Measurements from ENCODE around the gene ADGRV1.

The ADGRV1 gene

GRCh38 chr5:91179018-91179417, 620.4 kb downstream of the ADGRV1 start:
- DNase-seq = no peak

DNA sequence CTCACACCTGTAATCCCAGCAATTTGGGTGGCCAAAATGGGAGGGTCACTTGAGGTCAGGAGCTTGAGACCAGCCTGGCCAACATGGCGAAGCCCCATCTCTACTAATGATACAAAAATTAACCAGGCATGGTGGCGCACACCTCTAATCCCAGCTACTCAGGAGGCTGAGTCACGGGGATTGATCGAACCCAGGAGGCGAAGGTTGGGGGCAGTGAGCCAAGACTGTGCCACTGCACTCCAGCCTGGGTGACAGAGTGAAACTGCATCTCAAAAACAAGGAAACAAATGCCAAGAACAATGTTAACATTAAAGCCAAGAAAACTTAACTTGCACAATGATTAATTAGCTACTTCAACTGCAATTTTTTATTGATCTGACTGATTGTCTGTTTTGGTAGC, 621.9 kb downstream of the ADGRV1 start:
- no peak for DNase-seq

DNA sequence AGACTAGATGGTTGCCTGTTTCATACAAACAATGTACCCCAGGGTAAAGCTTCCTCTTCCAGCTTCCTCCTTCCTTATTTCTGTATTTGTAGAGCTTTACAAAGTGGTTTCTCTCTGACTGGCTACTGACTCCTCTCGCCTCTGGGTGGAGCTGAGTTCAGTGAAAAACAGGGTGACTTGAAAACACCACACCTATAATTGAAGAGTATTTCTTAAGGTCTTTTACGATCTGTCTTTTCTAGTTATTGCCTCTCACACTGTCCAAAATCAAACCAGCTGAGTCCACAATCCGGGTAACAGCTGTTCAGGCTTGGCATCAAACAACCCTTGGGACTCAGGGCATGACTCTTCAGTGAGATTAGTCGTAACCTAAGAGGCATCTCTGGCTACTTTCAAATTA, 624.2 kb downstream of the ADGRV1 start:
- no peak for DNase-seq

DNA sequence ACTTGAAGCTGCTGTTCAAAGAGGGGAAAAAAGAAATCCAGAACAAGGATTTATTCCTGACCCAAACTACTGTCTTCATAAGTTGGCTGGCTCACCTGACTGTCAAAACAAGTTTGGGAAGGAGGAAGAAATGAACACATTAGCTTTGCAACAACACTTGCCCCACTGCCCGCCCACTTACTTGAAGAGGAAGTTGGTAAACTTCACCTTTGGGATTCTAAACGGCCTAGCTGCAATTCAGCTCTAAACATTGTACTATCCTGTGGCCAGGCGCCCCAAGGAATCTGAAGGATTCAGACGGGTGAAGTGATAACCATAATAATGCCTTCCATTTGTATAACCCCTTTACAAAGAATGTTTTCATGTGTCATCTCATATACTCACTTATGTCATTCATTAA, 625.1 kb downstream of the ADGRV1 start:
- DNase-seq = no peak

- DNase-seq = no peak
These were observed 627.5 kb downstream of the ADGRV1 start for GRCh38 chr5:91186101-91186500.

DNA sequence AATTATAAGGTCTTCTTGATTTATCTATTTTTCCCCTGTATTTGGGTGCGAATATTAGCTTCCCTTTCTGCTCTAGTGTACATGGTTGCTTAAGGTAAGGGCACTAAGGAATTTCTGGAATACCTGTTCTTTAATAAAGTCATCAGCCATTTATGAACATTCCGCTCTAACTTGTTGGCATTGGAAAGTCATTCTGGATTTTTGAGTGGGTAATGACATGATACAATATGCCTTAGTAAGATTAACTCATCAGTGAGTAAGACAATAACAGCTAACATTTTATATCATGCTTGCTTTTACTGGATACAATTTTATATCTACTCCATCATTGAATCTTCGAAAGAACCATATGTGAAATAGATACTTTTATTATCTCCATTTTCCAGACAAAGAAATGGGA, 628.4 kb downstream of the ADGRV1 start:
- no peak for DNase-seq

DNA sequence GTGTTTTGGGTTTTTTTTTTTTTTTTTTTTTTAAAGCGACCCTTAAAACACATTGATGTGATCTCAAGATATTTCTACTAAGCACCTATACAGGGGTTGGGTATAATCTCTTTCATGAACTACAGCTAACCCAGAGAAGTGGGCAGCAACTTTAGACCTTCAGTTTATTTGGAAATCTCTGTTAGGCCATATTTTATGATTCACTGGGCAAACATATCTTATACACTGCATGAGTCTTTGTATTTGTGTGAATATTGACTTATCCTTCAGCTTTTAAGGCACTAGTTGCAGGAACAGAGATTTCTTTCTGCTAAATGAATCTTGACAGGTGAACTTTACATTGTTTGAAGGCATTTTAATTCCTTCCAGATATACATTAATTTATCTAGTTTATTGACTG, 630.2 kb downstream of the ADGRV1 start:
- no peak for DNase-seq

DNA sequence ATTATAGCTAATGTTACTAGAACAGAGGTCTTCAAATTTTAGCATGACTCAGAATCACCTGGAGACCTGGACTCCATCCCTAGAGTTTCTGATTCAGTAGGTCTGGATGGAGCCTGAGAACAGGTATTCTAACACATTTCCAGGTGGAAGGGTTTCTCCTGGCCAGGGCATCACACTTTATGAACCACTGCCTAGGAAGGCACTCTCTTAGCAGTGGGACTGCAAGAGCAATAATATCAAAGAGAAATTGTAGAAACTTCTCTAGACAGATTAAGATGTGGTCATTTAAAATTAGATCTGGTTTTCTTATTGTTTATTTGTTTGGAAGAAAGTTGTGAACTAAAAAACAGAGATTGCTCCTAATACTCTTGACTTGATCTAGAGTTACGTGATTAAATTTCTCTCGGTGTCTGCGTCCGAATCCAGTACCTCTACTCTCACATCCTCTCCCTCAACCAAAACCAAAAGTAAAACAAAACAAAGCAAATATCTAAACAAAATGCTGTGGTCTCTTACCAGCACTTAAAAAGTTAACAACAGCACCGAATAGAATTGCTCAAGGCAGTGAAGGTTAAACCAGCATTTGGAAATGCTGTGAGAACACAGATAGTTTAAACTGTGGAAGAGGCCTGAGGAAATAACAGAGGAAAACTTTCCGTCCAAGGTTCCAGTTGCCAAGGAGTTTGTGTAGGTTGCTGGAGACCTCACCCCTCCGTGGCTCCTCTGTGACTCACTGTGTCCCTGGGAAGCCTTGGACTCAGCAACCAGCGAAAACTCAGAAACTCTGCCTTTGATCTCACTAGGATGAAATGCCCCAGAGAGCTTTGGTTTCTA, 631.1 kb downstream of the ADGRV1 start:
- DNase-seq = no peak

DNA sequence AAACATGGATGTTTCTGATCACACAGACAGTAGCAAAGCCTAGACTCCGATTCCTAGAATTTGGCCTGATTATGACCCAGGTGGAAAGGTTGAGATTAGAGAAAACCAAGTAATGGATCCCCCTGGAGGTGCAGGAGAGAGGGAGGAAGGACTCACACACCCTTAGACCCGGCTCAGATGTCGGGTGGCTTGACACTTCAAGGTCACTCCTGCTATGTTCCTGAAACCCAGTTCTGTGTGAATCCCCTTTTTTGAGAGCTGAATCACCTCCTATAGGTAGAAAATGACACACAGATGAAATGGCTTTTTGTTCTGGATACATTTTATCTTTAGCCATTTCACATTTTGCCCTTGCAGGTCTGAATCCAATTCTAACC, 631.7 kb downstream of the ADGRV1 start:
- no peak for DNase-seq

DNA sequence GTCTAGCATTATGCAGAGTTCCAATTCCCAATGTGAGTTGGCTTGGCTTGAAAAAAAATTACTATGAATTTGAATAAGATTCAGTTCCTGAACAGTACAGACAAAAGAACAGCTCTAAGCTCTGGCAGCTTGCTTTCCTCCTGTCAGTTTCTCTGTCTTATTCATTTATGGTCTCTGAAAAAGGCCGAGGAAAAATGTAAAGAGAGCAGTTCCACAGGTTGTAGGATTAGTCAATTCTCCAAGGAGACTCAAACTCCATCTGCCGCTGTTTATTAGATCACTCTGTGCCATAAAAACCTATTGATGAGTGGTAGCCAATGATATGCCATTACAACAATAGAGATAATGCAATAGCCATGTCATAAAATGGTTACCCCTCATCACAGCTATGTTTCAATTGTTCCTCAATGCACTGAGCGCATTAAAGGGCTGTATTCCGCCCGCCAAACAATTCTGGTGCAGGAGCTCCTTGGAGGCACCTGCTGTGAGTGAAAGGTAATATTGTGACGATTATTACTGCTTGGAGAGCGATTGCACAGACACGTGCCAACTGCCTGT, 636.3 kb downstream of the ADGRV1 start:
- DNase-seq = no peak

GRCh38 chr5:91200692-91201091, 642.1 kb downstream of the ADGRV1 start:
- DNase-seq = no peak

DNA sequence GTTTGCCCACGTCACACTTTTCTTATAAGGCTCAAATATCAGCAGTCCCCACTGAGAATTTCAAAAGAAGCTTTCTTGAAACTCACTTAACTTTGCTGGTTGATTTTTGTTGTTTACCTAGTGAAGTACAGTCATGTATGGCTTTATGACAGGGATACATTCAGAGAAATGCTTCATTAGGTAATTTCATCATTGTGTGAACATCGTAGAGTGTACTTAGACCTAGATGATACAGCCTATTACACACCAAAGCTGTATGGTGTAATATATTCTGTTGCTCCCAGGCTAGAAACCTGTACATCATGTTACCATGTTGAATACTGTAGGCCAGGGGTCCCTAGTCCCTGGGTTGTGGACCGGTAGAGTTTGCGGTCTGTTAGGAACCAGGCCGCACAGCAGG, 647.5 kb downstream of the ADGRV1 start:
- no peak for DNase-seq

GRCh38 chr5:91206734-91207133, 648.1 kb downstream of the ADGRV1 start:
- DNase-seq = no peak

- DNase-seq = no peak
These were observed 648.7 kb downstream of the ADGRV1 start for GRCh38 chr5:91207248-91207647.

- no peak for DNase-seq
These were observed 653.6 kb downstream of the ADGRV1 start for GRCh38 chr5:91211997-91212713.

GRCh38 chr5:91212714-91213092, 654.1 kb downstream of the ADGRV1 start:
- no peak for DNase-seq
